HG03342 (cell line): ENCODE data around the gene LRAT.
"Not testable (repeated sequence)": the region's sequence is repeated elsewhere in the genome, so short reads cannot be mapped to it uniquely, and the experiment has no call there.

Experiments used
- ATAC-seq: cut with Tn5 transposase; IDR thresholded peaks from one replicate; pipeline ENCODE4 v1.9.1; 2021; ENCODE audit warnings: mild to moderate bottlenecking, moderate library complexity; ENCODE audit not compliant: unreplicated experiment

The LRAT gene

DNA sequence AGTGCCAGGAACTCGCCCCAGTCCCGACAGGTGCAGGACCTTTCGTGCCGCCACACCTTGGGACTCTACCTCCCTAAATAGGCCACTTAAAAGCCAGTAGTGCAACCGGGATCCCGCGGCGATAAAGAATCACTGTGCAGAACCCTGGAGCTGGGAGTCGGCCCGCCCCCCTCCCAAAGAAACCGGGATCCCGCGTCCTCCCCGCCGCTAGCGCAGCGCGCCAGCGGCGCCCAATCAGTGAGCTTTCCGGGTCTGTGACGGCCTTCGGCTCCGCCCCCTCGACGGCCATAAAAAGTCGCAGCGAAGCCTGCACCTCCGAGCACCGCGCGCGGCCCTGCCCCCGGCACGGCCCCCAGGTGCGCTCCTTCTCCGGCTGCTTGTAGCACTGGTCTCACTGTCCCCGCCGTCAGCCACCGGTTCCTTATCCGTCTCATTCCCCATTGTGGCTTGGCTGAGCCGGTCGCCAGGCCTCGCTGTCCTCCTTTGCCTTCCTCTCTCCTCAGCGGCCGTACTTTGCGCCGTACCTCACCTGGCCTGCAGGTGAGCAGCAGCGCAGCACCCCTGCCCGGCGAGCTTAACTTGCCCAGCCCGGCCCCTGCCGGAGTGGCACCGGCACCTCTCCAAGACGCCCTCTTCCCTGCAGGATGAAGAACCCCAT, at the start of gene LRAT:
Gene LRAT, plus strand, starts transcription at position 318 of the 658 bp plus-strand sequence. Its CDS starts 327 bp downstream, at position 645.
- ATAC-seq: peak; percentile 78

DNA sequence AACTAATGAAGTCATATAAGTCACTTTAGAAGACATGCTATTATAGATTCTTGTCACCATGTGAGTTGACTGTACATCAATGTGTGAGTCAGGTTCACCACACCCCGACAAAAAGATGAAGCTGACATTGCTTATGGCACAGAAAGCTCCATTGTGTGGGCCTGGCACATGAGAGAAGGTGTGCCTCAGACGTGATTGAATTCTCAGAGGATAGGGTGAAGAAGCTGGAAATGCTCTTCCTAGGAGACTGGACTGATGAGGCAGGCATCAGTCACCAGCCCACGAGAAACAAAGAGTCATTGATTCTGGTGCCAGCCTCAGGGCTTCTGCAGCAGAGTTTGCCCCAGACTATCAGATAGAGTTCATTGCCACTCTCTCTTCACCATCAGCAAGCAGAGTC, 35.9 kb upstream of the LRAT start:
- ATAC-seq: no peak

DNA sequence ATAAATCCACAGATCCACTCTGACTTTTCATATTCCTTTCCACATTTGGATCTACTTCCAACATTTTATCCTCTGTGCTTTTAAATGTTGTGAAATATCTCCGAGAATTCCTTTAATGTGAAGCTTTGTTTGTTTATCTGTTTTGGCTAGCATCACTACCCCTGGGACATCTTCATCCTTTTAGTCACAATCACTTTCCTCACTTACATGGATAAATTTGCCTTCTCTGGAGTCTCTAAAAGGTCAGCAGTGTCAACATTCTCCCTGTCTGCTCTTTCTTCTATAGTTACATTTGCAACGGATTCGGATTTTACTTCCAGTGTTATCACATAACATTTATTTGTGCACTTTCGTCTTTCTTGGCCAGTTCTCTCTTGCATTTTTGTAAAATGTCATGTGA, 34.2 kb upstream of the LRAT start:
- no peak for ATAC-seq

DNA sequence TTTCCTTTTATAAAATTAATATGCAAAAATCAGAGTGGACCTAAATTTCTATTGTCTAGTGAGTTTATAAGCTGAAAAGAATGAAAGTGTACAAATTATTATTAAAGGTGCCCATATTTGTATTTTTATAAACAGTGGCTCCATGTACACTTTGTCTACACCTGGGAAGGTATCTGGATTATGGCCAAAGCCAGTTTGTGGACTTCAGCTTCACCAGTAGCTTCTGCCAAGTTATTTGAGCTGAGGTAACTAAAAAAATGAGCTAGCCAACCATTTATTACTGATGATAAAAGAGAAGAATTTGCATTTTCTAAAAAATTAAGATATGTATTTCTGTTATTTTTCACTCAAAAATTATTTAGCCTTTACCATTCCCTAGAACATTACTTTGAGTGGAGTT, 32.3 kb upstream of the LRAT start:
- ATAC-seq: no peak

DNA sequence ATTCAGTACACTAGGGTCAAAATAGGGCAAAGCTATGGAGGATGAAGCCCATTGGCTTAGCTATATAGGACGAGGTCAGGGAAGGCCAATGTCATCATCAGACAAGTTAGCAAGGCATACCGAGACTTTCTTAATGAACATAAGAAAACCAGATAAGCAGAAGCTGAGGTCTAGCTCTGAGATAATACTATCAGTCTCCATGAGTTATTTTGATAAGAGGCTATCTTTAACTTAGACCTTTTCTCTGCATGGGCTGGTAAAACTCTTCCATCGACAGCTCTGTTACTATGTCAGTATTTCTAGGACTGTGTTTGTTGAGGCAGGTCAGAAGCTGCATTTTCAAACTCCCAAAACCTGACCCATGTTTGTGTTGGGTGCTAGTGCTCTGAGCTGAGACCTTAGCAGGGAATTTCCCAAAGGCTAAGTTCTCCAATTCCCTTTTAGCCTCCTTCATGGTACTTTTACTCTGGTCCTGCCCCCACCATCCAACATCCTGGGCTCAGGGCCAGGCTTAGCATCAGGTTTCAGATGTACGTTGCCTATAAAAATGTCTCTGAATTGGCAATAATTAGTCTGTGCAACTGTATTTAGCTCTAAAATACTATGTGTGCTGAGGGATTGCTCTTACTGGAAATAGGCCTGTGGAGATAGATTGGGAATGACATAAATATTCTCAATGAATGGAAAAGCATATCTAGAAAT, 29.3 kb upstream of the LRAT start:
- ATAC-seq: no peak

DNA sequence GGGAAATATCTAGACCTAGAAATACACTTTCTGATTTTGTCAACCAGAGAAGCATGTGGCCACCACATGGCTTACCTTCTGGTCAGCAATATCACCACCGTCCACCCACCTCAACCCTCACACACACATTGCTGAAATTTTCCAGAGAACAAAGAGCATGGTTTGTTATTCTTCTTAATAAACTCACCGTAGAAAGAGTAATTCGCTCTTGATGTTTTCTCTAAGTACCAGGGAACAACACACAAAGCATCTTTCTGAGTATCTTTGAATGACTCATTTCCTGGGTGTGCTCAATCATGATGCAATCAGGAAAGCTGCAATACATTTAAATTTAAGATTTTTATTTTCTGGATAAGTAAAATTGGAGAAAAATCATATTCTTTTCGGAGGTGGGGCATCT, 24.7 kb upstream of the LRAT start:
- no peak for ATAC-seq

DNA sequence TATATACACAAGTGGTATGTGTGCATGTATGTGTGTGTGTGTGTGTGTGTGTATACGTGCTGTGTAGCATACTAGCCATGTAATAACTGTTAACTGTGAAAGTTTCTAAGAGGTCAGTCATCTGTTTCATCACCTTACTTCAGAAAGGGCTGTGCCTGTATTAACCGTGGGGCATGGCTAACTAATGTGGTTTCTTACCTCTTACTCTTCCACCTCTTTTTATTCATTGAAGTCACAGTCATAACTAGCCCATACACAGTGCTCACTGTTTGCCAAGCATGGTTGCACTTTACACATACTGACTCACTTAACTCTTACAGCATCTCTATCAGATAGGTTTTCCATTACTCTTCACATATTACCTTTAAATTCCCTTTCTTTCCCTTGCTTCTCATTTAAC, 23.7 kb upstream of the LRAT start:
- peak; percentile 81 for ATAC-seq

DNA sequence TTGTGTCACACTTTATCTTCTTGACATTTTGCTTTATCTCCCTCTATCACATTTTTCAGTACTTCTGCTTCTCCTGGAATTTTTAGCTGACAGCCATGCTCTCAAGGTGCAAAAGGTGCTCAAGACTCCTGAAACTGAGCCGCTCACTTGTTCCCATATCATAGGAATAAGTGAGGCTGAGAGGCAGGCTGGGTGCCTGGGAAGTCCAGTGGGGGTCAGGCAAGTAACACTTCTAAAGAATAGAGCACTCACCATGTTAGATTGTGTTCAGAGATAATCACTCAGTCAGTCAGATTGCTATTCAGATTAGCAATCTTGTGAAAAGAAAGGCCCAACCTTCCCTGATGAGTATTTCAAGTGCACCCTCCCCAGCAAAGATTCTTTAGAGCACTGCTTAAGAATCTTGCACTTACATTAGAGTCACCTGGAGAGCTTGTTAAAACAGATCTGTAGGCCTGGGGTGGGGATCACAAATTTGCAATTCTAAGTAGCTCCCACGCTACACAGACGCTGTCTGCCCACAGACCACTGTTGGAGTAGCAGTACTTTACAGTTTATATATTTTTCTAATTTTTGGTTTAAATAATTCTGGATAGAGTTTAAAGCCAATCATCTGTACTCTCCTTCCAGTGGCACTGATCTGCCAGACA, 23.1 kb upstream of the LRAT start:
- ATAC-seq: no peak

DNA sequence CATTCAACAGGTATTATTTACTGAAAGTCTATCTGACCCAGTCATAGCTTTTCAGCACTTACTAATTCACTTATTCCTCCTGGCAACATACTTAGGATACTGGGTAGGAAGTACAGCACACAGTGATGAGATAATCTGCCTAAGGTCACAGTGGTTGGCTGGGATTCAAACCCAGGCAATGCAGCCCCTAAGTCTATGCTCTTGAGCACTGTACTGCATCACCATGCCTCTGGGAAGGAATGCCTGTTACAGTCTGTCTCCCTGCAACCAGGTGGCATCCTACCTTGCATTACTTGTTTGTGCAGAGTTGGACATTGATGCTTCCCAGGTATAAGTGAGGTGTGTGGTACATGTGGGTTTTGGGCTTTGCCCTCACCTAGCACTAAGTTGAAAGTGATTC, 21.5 kb upstream of the LRAT start:
- ATAC-seq: no peak

DNA sequence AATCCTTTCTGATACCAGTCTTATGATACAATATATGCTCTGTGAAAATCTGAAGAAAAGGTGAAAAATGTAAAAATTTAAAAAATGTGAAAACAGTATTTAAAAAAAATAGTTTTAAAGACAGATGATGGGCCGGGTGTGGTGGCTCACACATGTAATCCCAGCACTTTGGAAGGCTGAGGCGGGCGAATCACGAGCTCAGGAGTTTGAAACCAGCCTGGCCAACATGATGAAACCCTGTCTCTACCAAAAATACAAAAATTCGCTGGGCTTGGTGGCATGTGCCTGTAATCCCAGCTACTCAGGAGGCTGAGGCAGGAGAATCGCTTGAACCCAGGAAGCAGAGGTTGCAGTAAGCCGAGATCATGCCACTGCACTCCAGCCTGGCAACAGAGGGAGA, 20.2 kb upstream of the LRAT start:
- ATAC-seq: not testable (repeated sequence)

DNA sequence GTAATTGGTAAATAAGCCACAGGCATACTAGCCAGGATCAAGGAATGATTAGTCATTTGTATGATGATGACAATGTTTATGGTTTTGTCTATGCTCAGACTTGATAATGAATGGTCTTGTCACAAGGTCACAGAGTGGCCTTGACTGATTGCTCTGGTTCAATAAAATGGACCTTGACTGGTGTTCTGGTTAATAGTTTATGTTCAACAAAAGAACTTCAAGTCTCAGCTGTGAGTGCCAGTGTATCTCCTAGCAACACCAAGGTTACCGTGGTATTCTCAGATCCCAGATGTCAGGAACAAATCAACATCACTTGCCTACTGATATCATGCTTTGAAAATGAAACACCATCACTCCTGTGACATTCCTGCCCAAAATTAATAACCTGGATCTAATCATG, 16.3 kb upstream of the LRAT start:
- ATAC-seq: no peak

DNA sequence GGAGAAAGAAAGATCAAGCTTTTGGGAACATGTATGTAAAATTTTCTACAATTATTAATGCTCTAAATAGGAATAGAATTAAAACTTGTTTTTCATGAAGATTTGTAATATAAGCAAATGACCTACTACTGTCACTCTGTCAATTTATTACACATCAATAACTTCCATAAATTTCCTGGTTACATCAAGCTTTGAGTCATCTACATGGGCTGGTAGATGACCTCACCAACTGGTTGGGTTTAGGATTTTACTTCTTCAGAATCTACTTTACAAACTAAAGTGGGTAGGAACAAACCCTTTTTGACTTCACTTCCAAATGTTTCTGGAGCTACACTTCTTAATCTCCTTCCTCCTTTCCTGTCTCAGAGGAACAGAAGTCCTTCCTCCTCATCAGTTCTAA, 12.0 kb upstream of the LRAT start:
- ATAC-seq: no peak

DNA sequence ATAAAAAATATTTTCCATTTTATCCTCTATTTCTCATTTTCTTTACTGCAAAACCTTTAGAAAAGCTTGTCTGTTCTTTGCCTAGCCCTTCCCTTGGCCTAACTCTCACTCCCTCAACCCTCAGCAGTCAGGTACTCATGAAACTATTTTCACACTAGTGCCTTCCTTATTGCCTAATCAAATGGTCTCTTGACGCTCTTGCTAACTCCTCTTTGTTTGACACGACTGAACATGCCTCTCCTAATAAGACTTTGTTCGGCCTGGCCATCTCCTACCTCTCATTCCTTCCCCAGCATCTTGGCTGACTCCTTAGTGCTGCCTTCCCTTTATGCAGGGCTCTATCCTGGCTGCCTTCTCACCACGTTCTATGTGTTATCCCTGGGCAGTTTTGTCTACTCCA, 11.1 kb upstream of the LRAT start:
- ATAC-seq: no peak

DNA sequence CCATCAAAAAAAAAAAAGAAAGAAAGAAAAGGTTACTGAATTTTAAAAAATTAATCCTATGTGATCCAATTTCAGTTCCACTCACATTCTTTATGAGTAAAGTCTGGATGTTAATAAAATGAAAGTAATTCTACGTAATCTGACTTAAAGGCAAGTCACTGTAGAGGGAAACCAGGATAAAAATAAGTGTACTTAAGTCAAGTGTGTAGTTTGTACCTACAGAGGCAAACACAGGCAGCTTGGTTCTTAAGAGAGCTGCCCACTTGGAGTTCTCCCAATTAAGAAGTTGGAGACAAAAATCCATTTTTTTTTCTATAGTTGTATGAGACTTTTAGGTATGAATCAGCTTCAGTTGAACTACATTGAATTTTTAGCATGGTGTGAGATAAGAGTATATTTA, 7.0 kb upstream of the LRAT start:
- ATAC-seq: no peak

DNA sequence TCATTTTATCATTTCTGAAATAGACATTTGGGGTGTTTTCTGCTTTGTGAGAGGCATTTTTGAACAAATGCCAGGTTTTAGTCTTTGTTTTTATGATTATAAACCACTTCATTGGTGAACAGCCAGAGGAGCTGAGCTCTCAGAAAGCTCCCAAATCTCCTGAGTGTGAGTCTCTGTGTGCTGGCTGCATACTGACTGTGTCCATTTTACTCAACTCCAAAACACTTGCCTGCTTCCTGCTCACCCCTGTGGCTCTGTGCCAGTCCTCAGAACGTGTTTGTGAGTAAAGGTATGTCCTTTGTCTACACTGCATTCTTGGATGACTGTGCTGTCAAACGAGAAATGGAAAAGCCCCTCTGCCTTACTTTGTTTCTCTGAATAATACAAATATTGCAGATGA, 5.4 kb upstream of the LRAT start:
- no peak for ATAC-seq

DNA sequence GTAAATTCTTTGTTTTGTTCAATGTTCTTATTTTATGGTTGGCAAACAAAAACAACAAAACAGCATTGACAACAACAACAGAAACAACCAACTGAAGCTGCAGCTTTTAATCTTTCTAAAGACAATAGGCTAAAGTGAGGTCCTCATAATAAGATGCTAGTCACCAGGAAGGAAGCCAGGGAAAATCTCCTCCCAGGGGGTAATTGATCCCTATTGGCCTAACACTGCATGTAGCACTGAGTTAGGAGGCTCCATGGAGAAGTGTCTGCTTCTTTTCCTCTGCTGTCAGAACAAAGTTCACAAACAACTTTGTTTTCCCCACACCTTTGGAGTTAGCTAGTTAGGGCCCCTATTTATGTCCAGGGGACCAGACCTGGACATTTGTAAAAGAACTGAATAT, 4.7 kb upstream of the LRAT start:
- no peak for ATAC-seq

DNA sequence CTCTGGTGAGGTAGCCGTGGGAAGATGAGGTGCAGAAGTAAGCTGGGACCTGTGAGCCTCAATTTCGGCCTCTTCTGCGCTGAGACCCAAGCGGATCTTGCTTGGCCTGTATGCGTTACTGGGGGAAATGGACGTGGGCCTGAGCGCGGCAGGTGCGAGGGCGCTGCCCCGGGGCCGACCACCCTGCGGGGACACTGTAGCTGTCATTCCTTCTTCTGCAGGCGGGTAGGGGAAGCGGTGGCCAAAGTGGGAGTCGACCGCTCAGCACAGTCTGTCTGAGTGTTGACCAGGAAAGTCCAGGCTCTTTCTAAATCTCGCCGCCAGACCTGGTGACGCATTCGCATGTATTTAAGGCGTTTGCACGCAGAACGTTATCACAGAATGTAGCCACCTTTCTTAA, 3.3 kb upstream of the LRAT start:
- no peak for ATAC-seq

DNA sequence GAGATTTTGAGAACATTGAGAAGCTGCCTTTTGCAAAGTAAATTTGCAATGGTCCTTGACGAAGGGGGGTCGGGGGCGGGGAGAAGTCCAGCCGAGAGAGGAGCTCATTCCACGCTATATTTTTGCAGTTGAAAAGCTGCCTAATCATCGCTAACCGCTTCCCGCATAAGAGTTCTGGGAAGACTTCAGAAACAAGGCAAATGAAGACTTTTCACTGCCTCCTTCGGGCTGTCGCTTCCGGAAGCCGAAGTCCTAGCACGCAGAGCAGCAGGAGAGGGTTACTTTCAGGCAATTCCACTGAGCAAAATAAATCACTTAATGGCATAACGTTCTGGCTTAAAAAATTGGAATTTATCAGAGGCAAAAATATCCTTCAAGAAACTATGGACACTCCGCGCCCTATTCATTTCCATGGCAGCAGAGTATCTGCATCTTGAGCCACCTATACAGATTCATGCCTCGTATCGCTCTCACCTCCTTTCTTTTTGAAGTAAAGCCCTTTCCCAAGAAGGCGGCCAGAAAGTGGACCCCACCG, 2.6 kb upstream of the LRAT start:
- no peak for ATAC-seq

DNA sequence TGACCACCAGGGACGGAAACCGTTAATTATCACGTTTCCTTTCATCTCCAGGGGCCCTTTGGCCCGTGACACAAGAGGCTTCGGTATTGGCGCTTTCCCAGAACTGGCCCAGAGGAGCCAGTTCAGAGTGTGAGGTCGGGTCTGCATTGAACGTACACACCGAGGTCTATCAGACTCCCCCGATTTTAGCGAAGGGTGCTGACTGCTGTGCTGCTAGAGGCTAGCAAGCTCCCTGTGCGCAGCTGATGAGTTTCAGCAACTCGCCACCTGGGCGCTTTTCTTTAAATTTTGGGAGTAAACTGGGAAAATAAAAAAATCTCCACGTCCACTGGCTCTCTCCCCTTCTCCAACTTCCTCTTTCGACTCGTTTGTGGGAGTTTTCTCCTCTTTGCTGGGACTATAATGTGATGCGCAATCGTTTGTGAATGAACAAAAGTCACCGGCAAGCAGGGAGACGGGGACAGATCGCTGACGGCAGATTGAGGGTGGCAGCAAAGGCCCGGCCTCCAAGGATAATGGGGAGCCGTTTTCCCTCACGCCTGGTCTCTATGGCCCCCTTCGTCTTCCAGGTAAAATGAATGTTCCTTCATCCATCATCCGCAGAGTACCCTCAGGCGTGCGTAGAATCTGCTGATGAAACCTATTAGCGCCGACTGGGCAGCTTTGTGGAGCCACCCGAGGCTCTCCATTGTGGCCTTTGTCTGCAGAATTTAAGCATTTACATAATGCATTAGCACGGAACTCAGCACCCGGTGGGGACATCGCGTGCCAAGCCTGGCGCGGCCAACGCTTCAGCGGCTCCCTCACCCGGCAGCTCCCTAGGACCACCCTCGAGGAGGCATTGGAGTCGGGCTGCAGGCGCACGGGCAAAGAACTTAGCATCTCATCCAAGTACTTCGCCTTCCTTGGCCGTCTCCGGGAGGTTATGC, 1.6 kb upstream of the LRAT start:
- no peak for ATAC-seq

DNA sequence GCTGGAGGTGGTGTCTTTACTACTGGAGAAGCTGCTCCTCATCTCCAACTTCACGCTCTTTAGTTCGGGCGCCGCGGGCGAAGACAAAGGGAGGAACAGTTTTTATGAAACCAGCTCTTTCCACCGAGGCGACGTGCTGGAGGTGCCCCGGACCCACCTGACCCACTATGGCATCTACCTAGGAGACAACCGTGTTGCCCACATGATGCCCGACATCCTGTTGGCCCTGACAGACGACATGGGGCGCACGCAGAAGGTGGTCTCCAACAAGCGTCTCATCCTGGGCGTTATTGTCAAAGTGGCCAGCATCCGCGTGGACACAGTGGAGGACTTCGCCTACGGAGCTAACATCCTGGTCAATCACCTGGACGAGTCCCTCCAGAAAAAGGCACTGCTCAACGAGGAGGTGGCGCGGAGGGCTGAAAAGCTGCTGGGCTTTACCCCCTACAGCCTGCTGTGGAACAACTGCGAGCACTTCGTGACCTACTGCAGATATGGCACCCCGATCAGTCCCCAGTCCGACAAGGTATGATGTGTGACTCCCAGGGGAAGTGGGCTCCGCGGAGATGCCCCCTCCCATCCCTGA, 634 bp downstream of the LRAT start:
- ATAC-seq: no peak

DNA sequence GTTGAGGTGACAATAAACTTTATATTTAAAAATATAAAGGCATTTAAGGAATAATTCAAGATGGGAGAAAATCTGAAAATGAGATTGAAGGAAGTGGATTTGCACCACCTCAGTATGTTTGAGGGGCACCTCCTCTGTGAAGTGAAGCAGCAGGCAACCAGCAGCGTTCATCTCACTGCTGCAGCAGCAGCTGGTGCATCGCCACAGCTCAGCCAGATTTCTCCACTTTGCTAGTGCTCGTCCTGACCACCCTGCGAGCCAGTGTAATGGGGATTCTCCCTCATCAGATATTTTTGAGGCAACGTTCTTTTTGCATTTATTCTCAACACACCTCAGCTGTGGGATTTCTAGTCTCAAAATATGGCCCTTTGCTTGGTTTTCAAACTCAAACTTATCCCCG, 13.9 kb downstream of the LRAT start:
- ATAC-seq: no peak
